GM19372 (cell line): ENCODE measurements around the gene FOLR1.

ENCODE experiments used
- ATAC-seq: cut with Tn5 transposase; IDR thresholded peaks from one replicate; pipeline ENCODE4 v1.9.1; 2021; ENCODE audit warnings: mild to moderate bottlenecking, low read depth, moderate library complexity; ENCODE audit not compliant: unreplicated experiment

The FOLR1 gene

GRCh38 chr11:72222907-72223614 lies 31.1 kb downstream of the FOLR1 start:
- ATAC-seq: peak; percentile 63

GRCh38 chr11:72223615-72224563 lies 31.9 kb downstream of the FOLR1 start:
- peak; percentile 47 for ATAC-seq

GRCh38 chr11:72224564-72225410 lies 32.8 kb downstream of the FOLR1 start, which contains the start of gene INPPL1:
INPPL1 (plus strand) TSS chr11:72224767; CDS start chr11:72224985, 218 bp downstream.
- no peak for ATAC-seq

- no peak for ATAC-seq
Observed at GRCh38 chr11:72225411-72225951, 33.5 kb downstream of the FOLR1 start.

- no peak for ATAC-seq
Observed at GRCh38 chr11:72226701-72227100, 34.8 kb downstream of the FOLR1 start.

- ATAC-seq: no peak
Observed at GRCh38 chr11:72227316-72228228, 35.6 kb downstream of the FOLR1 start.

- no peak for ATAC-seq
Observed at GRCh38 chr11:72228229-72228843, 36.4 kb downstream of the FOLR1 start.

GRCh38 chr11:72228844-72229231 lies 36.9 kb downstream of the FOLR1 start:
- no peak for ATAC-seq

- ATAC-seq: no peak
Observed at GRCh38 chr11:72229336-72229924, 37.5 kb downstream of the FOLR1 start.

- no peak for ATAC-seq
Observed at GRCh38 chr11:72229925-72230763, 38.2 kb downstream of the FOLR1 start.

GRCh38 chr11:72230764-72231365 lies 38.9 kb downstream of the FOLR1 start:
- ATAC-seq: no peak

GRCh38 chr11:72231396-72232259 lies 39.7 kb downstream of the FOLR1 start:
- no peak for ATAC-seq

GRCh38 chr11:72232260-72233055 lies 40.5 kb downstream of the FOLR1 start:
- ATAC-seq: no peak

- ATAC-seq: no peak
Observed at GRCh38 chr11:72233056-72233772, 41.3 kb downstream of the FOLR1 start.
